Upper lobe of left lung (tissue), 6 donors: ENCODE results near the gene USP31. TPM values are rescaled to one million over a fixed set of nuclear protein-coding genes. Genes with fewer than 3 reads are reported as not detected.

Experiments
- ATAC-seq, 2 donors: fragments of 200-7000 bp; cut with Tn5 transposase; one replicate each; pipeline ENCODE4 v1.9.1; 2022; ENCODE audit warnings: mild to moderate bottlenecking in 2 of 2, moderate library complexity in 2 of 2; ENCODE audit not compliant: low FRiP score in 2 of 2
- DNase-seq, 2 donors: peaks; one replicate each; pipeline ENCODE4 v3.0.0-alpha.2; 2019 to 2020
- H3K27ac ChIP-seq, 4 donors: fragments of 200-600 bp; sonication (generic); one replicate each; pipeline ENCODE4 v1.5.1; 2016 to 2019
- H3K27me3 ChIP-seq, 4 donors: fragments of 200-600 bp; sonication (generic); one replicate each; pipeline ENCODE4 v1.5.1; 2017 to 2019
- H3K36me3 ChIP-seq, 4 donors: fragments of 200-600 bp; sonication (generic); one replicate each; pipeline ENCODE4 v1.5.1; 2016 to 2019
- H3K4me1 ChIP-seq, 4 donors: fragments of 200-600 bp; sonication (generic); one replicate each; pipeline ENCODE4 v1.5.1; 2018 to 2019
- H3K4me3 ChIP-seq, 4 donors: fragments of 200-600 bp; sonication (generic); one replicate each; pipeline ENCODE4 v1.5.1; 2017 to 2019; ENCODE audit warnings: mild to moderate bottlenecking in 2 of 4, moderate library complexity in 1 of 4
- H3K9me3 ChIP-seq, 4 donors: fragments of 200-600 bp; sonication (generic); one replicate each; pipeline ENCODE4 v1.5.1; 2018 to 2019
- CTCF ChIP-seq, 6 experiments: fragments of 450-650 bp in 4 of 6; fragments of 200-600 bp in 2 of 6; sonication (generic) in 2 of 6; IDR thresholded peaks; one replicate each; pipeline ENCODE4 v1.5.1; 2016 to 2019; ENCODE audit warnings: antibody characterized with exemption in 6 of 6
- EP300 ChIP-seq, 4 donors: sonication (generic); formaldehyde crosslinking; IDR thresholded peaks; one replicate each; pipeline ENCODE4 v1.5.1; 2017; ENCODE audit warnings: antibody characterized with exemption in 4 of 4, control low read depth in 2 of 4
- POLR2A ChIP-seq, 4 donors: fragments of 450-650 bp; IDR thresholded peaks; one replicate each; pipeline ENCODE4 v1.5.1; 2016 to 2017; ENCODE audit warnings: antibody characterized with exemption in 4 of 4, mild to moderate bottlenecking in 2 of 4
- POLR2AphosphoS5 ChIP-seq, 2 donors: sonication (generic); formaldehyde crosslinking; IDR thresholded peaks; one replicate each; pipeline ENCODE4 v1.5.1; 2017; ENCODE audit warnings: antibody characterized with exemption in 2 of 2
- WGBS, 2 donors: methylation state at CpG; one replicate each; pipeline ENCODE4 v1.1.5; 2017 to 2018; 5-methylcytosine and 5-hydroxymethylcytosine counted together
- total RNA-seq, 6 donors: library from RNA; depleted of rRNA in 4 of 6; stranded (reverse); fragments of >200 nt in 4 of 6; gene quantifications; one replicate each; pipeline versions ENCODE4 v1.1.0 to v1.2.1, GENCODE V29; 2016 to 2021
- donor health status: DM: no; HTN: no; CAD: no; lungs with moderate emphysema.
- donor health status: DM: no; HTN: yes; CAD: no; lungs with severe emphysema.

USP31 gene
- total RNA-seq, 6 donors from 2014 or later, result 8.8 to 20.2 (median 15.0) TPM

- WGBS, 2 donors, result 41 to 57% methylated on average over 8 to 13 of the region's 13 CpGs
- Histone ChIP-seq H3K9me3 (no peaks in the 10 kb centered on the region), H3K27me3 (no peaks in the 10 kb centered on the region), H3K4me3 (no peak overlapping the region), H3K36me3 (peaks cover 2 to 76% (median 13%) of the 10 kb centered on the region in 4 donors), H3K27ac (no peak overlapping the region), H3K4me1 (peaks cover 0 to 11% (median 5%) of the 10 kb centered on the region in 4 donors)
- TF ChIP-seq POLR2A (IDR thresholded peaks at IDR 0.05) (no peak), EP300 (IDR thresholded peaks at IDR 0.05) (no peak), POLR2AphosphoS5 (IDR thresholded peaks at IDR 0.05) (no peak), CTCF (IDR thresholded peaks at IDR 0.05) (no peak)
- ATAC-seq (peak in 1 of 2 donors; percentile 50), DNase-seq (no peak)
Measured at GRCh38 chr16:23079675-23080301, 69.5 kb downstream of the USP31 start.

GRCh38 chr16:23074423-23074822 is 74.8 kb downstream of the USP31 start:
- Histone ChIP-seq H3K36me3 (peaks cover 2 to 80% (median 16%) of the 10 kb centered on the region in 4 donors), H3K4me1 (peaks cover 0 to 8% (median 1%) of the 10 kb centered on the region in 4 donors), H3K27ac (no peak overlapping the region), H3K4me3 (no peak overlapping the region), H3K9me3 (no peaks in the 10 kb centered on the region), H3K27me3 (no peaks in the 10 kb centered on the region)
- ATAC-seq (no peak), DNase-seq (no peak)
- 68 to 86% methylated on average over 3 of the region's 3 CpGs for WGBS, 2 donors
- TF ChIP-seq POLR2A (IDR thresholded peaks at IDR 0.05) (no peak), EP300 (IDR thresholded peaks at IDR 0.05) (no peak), CTCF (IDR thresholded peaks at IDR 0.05) (no peak), POLR2AphosphoS5 (IDR thresholded peaks at IDR 0.05) (no peak)

- Histone ChIP-seq H3K27me3 (no peaks in the 10 kb centered on the region), H3K4me3 (no peak overlapping the region), H3K27ac (no peak overlapping the region), H3K36me3 (peaks cover 9 to 87% (median 31%) of the 10 kb centered on the region in 4 donors), H3K4me1 (peaks cover 0 to 8% (median 0%) of the 10 kb centered on the region in 4 donors), H3K9me3 (no peaks in the 10 kb centered on the region)
- TF ChIP-seq EP300 (IDR thresholded peaks at IDR 0.05), result no peak
- TF ChIP-seq CTCF (IDR thresholded peaks at IDR 0.05), result no peak
- no peak for TF ChIP-seq POLR2AphosphoS5 (IDR thresholded peaks at IDR 0.05)
- no peak for TF ChIP-seq POLR2A (IDR thresholded peaks at IDR 0.05)
- DNase-seq (no peak), ATAC-seq (no peak)
- WGBS, 2 donors, result 86 to 91% methylated on average over 7 to 9 of the region's 9 CpGs
Measured at GRCh38 chr16:23072769-23073549, 76.3 kb downstream of the USP31 start.

GRCh38 chr16:23072084-23072599 is 77.1 kb downstream of the USP31 start:
- peak overlapping the region in 2 of 4 donors; percentile 1 to 69 for H3K27ac ChIP-seq
- WGBS, 2 donors, result 64% methylated on average over 9 to 13 of the region's 13 CpGs

More at GRCh38 chr16:23072084-23072599, 77.1 kb downstream of the USP31 start:
- Histone ChIP-seq H3K36me3 (peaks cover 9 to 90% (median 39%) of the 10 kb centered on the region in 4 donors), H3K9me3 (no peaks in the 10 kb centered on the region), H3K4me3 (no peak overlapping the region), H3K4me1 (peaks cover 0 to 8% (median 0%) of the 10 kb centered on the region in 4 donors), H3K27me3 (no peaks in the 10 kb centered on the region)
- peak; percentile 34 to 75 for ATAC-seq
- TF ChIP-seq EP300 (IDR thresholded peaks at IDR 0.05) (no peak), POLR2A (IDR thresholded peaks at IDR 0.05) (no peak), CTCF (IDR thresholded peaks at IDR 0.05) (no peak), POLR2AphosphoS5 (IDR thresholded peaks at IDR 0.05) (no peak)
- DNase-seq, result peak; percentile 31 to 90
